GM21786 (cell line): ENCODE measurements around the gene DNAAF2.
"Not testable (repeated sequence)": the region's sequence is repeated elsewhere in the genome, so short reads cannot be mapped to it uniquely, and the experiment has no call there.

Experiments
- ATAC-seq: cut with Tn5 transposase; IDR thresholded peaks from one replicate; pipeline ENCODE4 v1.9.1; 2021; ENCODE audit not compliant: unreplicated experiment

The DNAAF2 gene

GRCh38 chr14:49584981-49585640 lies 49.9 kb downstream of the DNAAF2 start:
- ATAC-seq: not testable (repeated sequence)

- ATAC-seq: no peak
Observed at GRCh38 chr14:49584058-49584457, 51.0 kb downstream of the DNAAF2 start.

- no peak for ATAC-seq
Observed at GRCh38 chr14:49583629-49584028, 51.4 kb downstream of the DNAAF2 start.

- no peak for ATAC-seq
Observed at GRCh38 chr14:49582113-49582977, 52.7 kb downstream of the DNAAF2 start.

GRCh38 chr14:49581209-49582112 lies 53.6 kb downstream of the DNAAF2 start:
- no peak for ATAC-seq

- ATAC-seq: no peak
Observed at GRCh38 chr14:49579841-49580240, 55.2 kb downstream of the DNAAF2 start.

GRCh38 chr14:49578141-49578540 lies 56.9 kb downstream of the DNAAF2 start:
- ATAC-seq: no peak
